ENCODE data around the gene C9orf43. TPM values are rescaled to one million over a fixed set of nuclear protein-coding genes. Genes with fewer than 3 reads are reported as not detected.

The C9orf43 gene
- total RNA-seq, 1 experiment from 2014 or later: 0.82 TPM

GRCh38 chr9:113462781-113463286 is 52.3 kb downstream of the C9orf43 start:
- no peaks in the 10 kb centered on the region for H3K27me3 ChIP-seq (ENCODE audit: low read length)
- H2AFZ ChIP-seq (ENCODE audit: low read length): no peak overlapping the region
- no peaks in the 10 kb centered on the region for H3K4me1 ChIP-seq (ENCODE audit: low read length)
- H3K36me3 ChIP-seq (ENCODE audit: insufficient read depth, low read length): no peaks in the 10 kb centered on the region
- H3K4me2 ChIP-seq (ENCODE audit: low read depth, low read length, poor library complexity, severe bottlenecking): no peak overlapping the region
- H4K20me1 ChIP-seq (ENCODE audit: insufficient read depth, low read depth, low read length): no peaks in the 10 kb centered on the region
- no peak overlapping the region for H3K4me3 ChIP-seq (ENCODE audit: low read length)
- H3K27ac ChIP-seq (ENCODE audit: low read length): no peak overlapping the region
- peak; percentile 27 for DNase-seq
- no peak overlapping the region for H3K9ac ChIP-seq (ENCODE audit: low read length)
- H3K79me2 ChIP-seq (ENCODE audit: low read length): no peaks in the 10 kb centered on the region
- H3K9me3 ChIP-seq (ENCODE audit: low read length): no peaks in the 10 kb centered on the region
- no peaks in the 10 kb centered on the region for H3K9me2 ChIP-seq (replicated peaks; ENCODE audit: insufficient read depth, low read length)

DNA sequence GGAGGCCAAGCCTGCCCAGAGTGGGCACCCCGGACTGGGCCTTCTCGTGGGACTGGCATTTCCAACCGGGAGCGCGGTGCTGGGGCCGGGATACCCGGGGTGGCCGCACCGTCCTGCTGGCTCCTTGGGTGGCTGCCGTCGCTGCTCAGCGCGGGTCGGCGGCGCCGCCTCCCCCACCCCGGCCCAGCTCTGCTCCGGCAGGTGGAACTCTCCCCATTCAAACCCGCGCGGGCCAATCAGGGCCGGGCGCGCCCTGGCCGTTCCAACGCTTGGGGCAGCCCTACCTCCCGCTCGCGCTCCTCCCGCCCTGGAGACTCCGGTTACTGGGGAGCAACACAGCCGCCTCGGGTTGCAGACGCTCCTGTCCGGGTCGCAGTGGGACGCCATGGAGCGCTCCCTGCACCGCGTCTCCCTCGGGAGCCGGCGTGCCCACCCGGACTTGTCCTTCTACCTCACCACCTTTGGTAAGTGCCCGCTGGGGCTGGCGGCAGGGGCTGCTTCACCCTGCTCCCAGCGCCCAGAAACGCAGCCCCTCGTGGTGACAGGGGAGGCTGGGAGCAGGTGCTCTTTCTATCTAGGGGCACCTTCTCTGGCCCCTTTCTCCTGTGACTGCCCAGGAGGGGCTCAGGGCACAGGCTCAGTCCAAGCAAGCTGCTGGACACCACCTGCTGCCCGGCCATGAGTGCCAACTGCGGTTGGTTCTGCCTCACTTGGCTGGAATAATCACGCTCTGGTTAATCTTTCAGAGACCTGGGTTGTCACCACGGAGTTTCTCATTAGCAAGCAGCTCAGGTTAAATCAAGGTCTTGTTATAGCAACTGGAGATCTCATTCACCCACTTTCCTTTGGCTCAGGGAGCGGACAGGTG is 53.1 kb downstream of the C9orf43 start, which contains the start of gene RGS3:
Gene RGS3, plus strand, starts transcription at position 310 of the 868 bp plus-strand sequence. Its CDS starts 76 bp downstream, at position 386.
- Histone ChIP-seq H2AFZ (ENCODE audit: low read length) (no peak within 1 kb of the TSS), H3K9ac (ENCODE audit: low read length) (no peak within 1 kb of the TSS), H4K20me1 (ENCODE audit: insufficient read depth, low read depth, low read length) (no peaks in the 10 kb centered on the region), H3K9me3 (ENCODE audit: low read length) (no peaks in the 10 kb centered on the region), H3K27ac (ENCODE audit: low read length) (no peak within 1 kb of the TSS), H3K4me2 (ENCODE audit: low read depth, low read length, poor library complexity, severe bottlenecking) (no peak within 1 kb of the TSS), H3K36me3 (ENCODE audit: insufficient read depth, low read length) (no peaks in the 10 kb centered on the region), H3K79me2 (ENCODE audit: low read length) (no peaks in the 10 kb centered on the region), H3K9me2 (replicated peaks; ENCODE audit: insufficient read depth, low read length) (no peaks in the 10 kb centered on the region), H3K4me1 (ENCODE audit: low read length) (no peaks in the 10 kb centered on the region), H3K27me3 (ENCODE audit: low read length) (no peaks in the 10 kb centered on the region), H3K4me3 (ENCODE audit: low read length) (no peak within 1 kb of the TSS)
- DNase-seq: peak; percentile 22

DNA sequence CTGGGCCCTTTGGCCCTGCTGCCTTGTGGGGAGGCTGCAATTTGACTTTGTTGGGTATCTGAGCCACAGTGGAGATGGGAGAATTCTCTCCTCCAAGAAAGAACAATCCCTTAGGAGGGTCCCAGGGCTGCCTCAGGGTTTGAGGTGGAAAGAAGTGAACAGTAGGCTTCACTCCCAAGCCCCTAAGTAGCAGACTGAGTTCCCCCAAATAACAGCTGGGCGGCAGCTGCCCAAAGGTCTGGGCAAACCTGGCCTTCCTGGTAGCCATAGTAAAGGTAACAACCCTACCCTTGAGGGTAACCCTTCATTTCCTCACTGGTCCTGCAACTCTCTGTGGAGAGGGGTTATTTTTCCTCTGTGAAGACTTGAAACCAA is 53.7 kb downstream of the C9orf43 start:
- Histone ChIP-seq H3K27me3 (ENCODE audit: low read length) (no peaks in the 10 kb centered on the region), H3K9me3 (ENCODE audit: low read length) (no peaks in the 10 kb centered on the region), H2AFZ (ENCODE audit: low read length) (no peak overlapping the region), H3K4me2 (ENCODE audit: low read depth, low read length, poor library complexity, severe bottlenecking) (no peak overlapping the region), H4K20me1 (ENCODE audit: insufficient read depth, low read depth, low read length) (no peaks in the 10 kb centered on the region), H3K9me2 (replicated peaks; ENCODE audit: insufficient read depth, low read length) (no peaks in the 10 kb centered on the region), H3K27ac (ENCODE audit: low read length) (no peak overlapping the region), H3K4me3 (ENCODE audit: low read length) (no peak overlapping the region), H3K79me2 (ENCODE audit: low read length) (no peaks in the 10 kb centered on the region), H3K4me1 (ENCODE audit: low read length) (no peaks in the 10 kb centered on the region), H3K36me3 (ENCODE audit: insufficient read depth, low read length) (no peaks in the 10 kb centered on the region), H3K9ac (ENCODE audit: low read length) (no peak overlapping the region)
- DNase-seq: no peak

GRCh38 chr9:113465599-113466140 is 55.1 kb downstream of the C9orf43 start:
- Histone ChIP-seq H3K9me3 (ENCODE audit: low read length) (no peaks in the 10 kb centered on the region), H3K4me3 (ENCODE audit: low read length) (no peak overlapping the region), H4K20me1 (ENCODE audit: insufficient read depth, low read depth, low read length) (no peaks in the 10 kb centered on the region), H3K4me2 (ENCODE audit: low read depth, low read length, poor library complexity, severe bottlenecking) (no peak overlapping the region), H3K79me2 (ENCODE audit: low read length) (no peaks in the 10 kb centered on the region), H3K27ac (ENCODE audit: low read length) (no peak overlapping the region), H3K9ac (ENCODE audit: low read length) (no peak overlapping the region), H3K9me2 (replicated peaks; ENCODE audit: insufficient read depth, low read length) (no peaks in the 10 kb centered on the region), H3K27me3 (ENCODE audit: low read length) (no peaks in the 10 kb centered on the region), H3K36me3 (ENCODE audit: insufficient read depth, low read length) (no peaks in the 10 kb centered on the region), H2AFZ (ENCODE audit: low read length) (no peak overlapping the region), H3K4me1 (ENCODE audit: low read length) (no peaks in the 10 kb centered on the region)
- peak; percentile 23 for DNase-seq

DNA sequence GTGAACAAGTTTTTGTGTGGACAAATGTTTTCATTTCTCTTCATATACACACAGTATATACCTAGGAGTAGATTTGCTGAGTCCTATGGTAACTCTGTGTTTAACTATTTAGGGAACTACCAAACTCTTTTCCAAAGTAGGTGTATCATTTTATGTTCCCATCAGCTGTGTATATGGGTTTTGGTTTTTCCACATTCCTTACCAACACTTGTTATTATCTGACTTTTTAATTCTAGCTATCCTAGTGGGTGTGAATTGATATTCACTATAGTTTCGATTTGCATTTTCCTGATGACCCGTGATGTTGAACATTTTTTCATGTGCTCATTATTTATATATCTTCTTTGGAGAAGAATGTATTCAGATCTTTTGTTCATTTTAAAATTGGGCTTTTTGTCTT is 56.6 kb downstream of the C9orf43 start:
- no peaks in the 10 kb centered on the region for H3K36me3 ChIP-seq (ENCODE audit: insufficient read depth, low read length)
- no peak overlapping the region for H3K27ac ChIP-seq (ENCODE audit: low read length)
- H4K20me1 ChIP-seq (ENCODE audit: insufficient read depth, low read depth, low read length): no peaks in the 10 kb centered on the region
- no peak overlapping the region for H3K4me3 ChIP-seq (ENCODE audit: low read length)
- H3K4me2 ChIP-seq (ENCODE audit: low read depth, low read length, poor library complexity, severe bottlenecking): no peak overlapping the region
- H2AFZ ChIP-seq (ENCODE audit: low read length): no peak overlapping the region
- no peaks in the 10 kb centered on the region for H3K27me3 ChIP-seq (ENCODE audit: low read length)
- H3K9ac ChIP-seq (ENCODE audit: low read length): no peak overlapping the region
- DNase-seq: peak; percentile 27
- no peaks in the 10 kb centered on the region for H3K9me3 ChIP-seq (ENCODE audit: low read length)
- no peaks in the 10 kb centered on the region for H3K4me1 ChIP-seq (ENCODE audit: low read length)
- no peaks in the 10 kb centered on the region for H3K9me2 ChIP-seq (replicated peaks; ENCODE audit: insufficient read depth, low read length)
- no peaks in the 10 kb centered on the region for H3K79me2 ChIP-seq (ENCODE audit: low read length)

- DNase-seq: no peak
- H3K79me2 ChIP-seq (ENCODE audit: low read length): no peaks in the 10 kb centered on the region
- no peak overlapping the region for H3K27ac ChIP-seq (ENCODE audit: low read length)
- no peaks in the 10 kb centered on the region for H3K27me3 ChIP-seq (ENCODE audit: low read length)
- H3K4me3 ChIP-seq (ENCODE audit: low read length): no peak overlapping the region
- H3K4me1 ChIP-seq (ENCODE audit: low read length): no peaks in the 10 kb centered on the region
- H3K36me3 ChIP-seq (ENCODE audit: insufficient read depth, low read length): no peaks in the 10 kb centered on the region
- no peaks in the 10 kb centered on the region for H3K9me3 ChIP-seq (ENCODE audit: low read length)
- no peak overlapping the region for H3K9ac ChIP-seq (ENCODE audit: low read length)
- H4K20me1 ChIP-seq (ENCODE audit: insufficient read depth, low read depth, low read length): no peaks in the 10 kb centered on the region
- no peak overlapping the region for H2AFZ ChIP-seq (ENCODE audit: low read length)
- H3K9me2 ChIP-seq (replicated peaks; ENCODE audit: insufficient read depth, low read length): no peaks in the 10 kb centered on the region
- H3K4me2 ChIP-seq (ENCODE audit: low read depth, low read length, poor library complexity, severe bottlenecking): no peak overlapping the region
Observed at GRCh38 chr9:113468716-113469448, 58.3 kb downstream of the C9orf43 start.

GRCh38 chr9:113471143-113471542 is 60.6 kb downstream of the C9orf43 start:
- Histone ChIP-seq H3K9me3 (ENCODE audit: low read length) (no peaks in the 10 kb centered on the region), H3K27ac (ENCODE audit: low read length) (no peak overlapping the region), H4K20me1 (ENCODE audit: insufficient read depth, low read depth, low read length) (no peaks in the 10 kb centered on the region), H3K9ac (ENCODE audit: low read length) (no peak overlapping the region), H3K9me2 (replicated peaks; ENCODE audit: insufficient read depth, low read length) (no peaks in the 10 kb centered on the region), H3K4me3 (ENCODE audit: low read length) (no peak overlapping the region), H2AFZ (ENCODE audit: low read length) (no peak overlapping the region), H3K4me1 (ENCODE audit: low read length) (no peaks in the 10 kb centered on the region), H3K4me2 (ENCODE audit: low read depth, low read length, poor library complexity, severe bottlenecking) (no peak overlapping the region), H3K36me3 (ENCODE audit: insufficient read depth, low read length) (no peaks in the 10 kb centered on the region), H3K27me3 (ENCODE audit: low read length) (no peaks in the 10 kb centered on the region), H3K79me2 (ENCODE audit: low read length) (no peaks in the 10 kb centered on the region)
- no peak for DNase-seq

GRCh38 chr9:113471566-113471965 is 61.0 kb downstream of the C9orf43 start:
- no peaks in the 10 kb centered on the region for H3K36me3 ChIP-seq (ENCODE audit: insufficient read depth, low read length)
- no peak overlapping the region for H3K27ac ChIP-seq (ENCODE audit: low read length)
- no peaks in the 10 kb centered on the region for H4K20me1 ChIP-seq (ENCODE audit: insufficient read depth, low read depth, low read length)
- no peak overlapping the region for H2AFZ ChIP-seq (ENCODE audit: low read length)
- no peak overlapping the region for H3K9ac ChIP-seq (ENCODE audit: low read length)
- no peaks in the 10 kb centered on the region for H3K9me2 ChIP-seq (replicated peaks; ENCODE audit: insufficient read depth, low read length)
- H3K79me2 ChIP-seq (ENCODE audit: low read length): no peaks in the 10 kb centered on the region
- H3K9me3 ChIP-seq (ENCODE audit: low read length): no peaks in the 10 kb centered on the region
- H3K4me3 ChIP-seq (ENCODE audit: low read length): no peak overlapping the region
- H3K4me2 ChIP-seq (ENCODE audit: low read depth, low read length, poor library complexity, severe bottlenecking): no peak overlapping the region
- no peaks in the 10 kb centered on the region for H3K4me1 ChIP-seq (ENCODE audit: low read length)
- DNase-seq: peak; percentile 19
- no peaks in the 10 kb centered on the region for H3K27me3 ChIP-seq (ENCODE audit: low read length)
